ENCODE results near the gene CORO2A. TPM values are rescaled to one million over a fixed set of nuclear protein-coding genes. Genes with fewer than 3 reads are reported as not detected.

The CORO2A gene
- total RNA-seq, 2 donors from 2014 or later, result 31.2 to 45.3 TPM

- Histone ChIP-seq H3K27me3 (replicated peaks; ENCODE audit: insufficient read depth) (no peaks in the 10 kb centered on the region), H3K36me3 (no peaks in the 10 kb centered on the region), H3K4me1 (replicated peaks) (no peaks in the 10 kb centered on the region), H3K9me3 (no peaks in the 10 kb centered on the region), H3K4me3 (no peak overlapping the region), H3K27ac (no peak overlapping the region)
- intact Hi-C loops (cut with DNase I), result no loop called here
- DNase-seq (ENCODE audit: low spot score), result no peak
- 80% methylated on average over 9 of the region's 9 CpGs for WGBS
- TF ChIP-seq POLR2A (IDR thresholded peaks at IDR 0.05), result no peak
- no peak for TF ChIP-seq POLR2AphosphoS5 (IDR thresholded peaks at IDR 0.05)
- TF ChIP-seq, protein P1, sequence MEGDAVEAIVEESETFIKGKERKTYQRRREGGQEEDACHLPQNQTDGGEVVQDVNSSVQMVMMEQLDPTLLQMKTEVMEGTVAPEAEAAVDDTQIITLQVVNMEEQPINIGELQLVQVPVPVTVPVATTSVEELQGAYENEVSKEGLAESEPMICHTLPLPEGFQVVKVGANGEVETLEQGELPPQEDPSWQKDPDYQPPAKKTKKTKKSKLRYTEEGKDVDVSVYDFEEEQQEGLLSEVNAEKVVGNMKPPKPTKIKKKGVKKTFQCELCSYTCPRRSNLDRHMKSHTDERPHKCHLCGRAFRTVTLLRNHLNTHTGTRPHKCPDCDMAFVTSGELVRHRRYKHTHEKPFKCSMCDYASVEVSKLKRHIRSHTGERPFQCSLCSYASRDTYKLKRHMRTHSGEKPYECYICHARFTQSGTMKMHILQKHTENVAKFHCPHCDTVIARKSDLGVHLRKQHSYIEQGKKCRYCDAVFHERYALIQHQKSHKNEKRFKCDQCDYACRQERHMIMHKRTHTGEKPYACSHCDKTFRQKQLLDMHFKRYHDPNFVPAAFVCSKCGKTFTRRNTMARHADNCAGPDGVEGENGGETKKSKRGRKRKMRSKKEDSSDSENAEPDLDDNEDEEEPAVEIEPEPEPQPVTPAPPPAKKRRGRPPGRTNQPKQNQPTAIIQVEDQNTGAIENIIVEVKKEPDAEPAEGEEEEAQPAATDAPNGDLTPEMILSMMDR (IDR thresholded peaks at IDR 0.05), result no peak
Measured at GRCh38 chr9:98235126-98235525, 42.7 kb upstream of the CORO2A start.

DNA sequence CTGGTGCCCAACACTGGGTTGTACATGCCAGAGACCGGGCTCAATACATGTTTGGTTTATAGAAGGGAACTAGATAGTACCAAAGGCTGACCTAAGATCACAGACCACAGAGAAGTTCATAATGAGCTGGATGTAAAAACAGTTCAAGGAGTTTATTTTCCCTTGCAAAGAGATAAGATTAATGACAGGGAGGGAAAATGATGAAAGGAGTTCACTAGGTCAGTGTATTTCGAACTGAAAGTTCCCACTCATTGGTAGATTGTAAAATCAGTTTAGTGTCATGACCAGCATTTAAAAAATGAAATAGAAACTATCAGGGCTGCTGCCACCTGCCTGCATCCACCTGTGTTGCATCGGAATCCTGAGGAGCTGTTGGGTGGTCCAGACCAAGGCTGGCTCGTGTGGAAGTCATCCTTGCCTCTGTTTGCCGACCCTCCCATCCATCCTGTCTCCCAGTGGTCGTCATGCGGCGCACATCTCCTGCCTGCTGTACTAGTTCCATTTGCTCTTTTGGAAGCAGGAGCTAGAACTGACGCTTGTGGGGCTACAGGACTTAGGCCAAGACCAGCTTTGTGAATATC, 41.9 kb upstream of the CORO2A start:
- TF ChIP-seq, protein P1 (IDR thresholded peaks at IDR 0.05), result peak in 1 of 4 experiments; percentile 27
- TF ChIP-seq POLR2AphosphoS5 (IDR thresholded peaks at IDR 0.05), result no peak
- Histone ChIP-seq H3K4me1 (replicated peaks) (no peaks in the 10 kb centered on the region), H3K36me3 (no peaks in the 10 kb centered on the region), H3K9me3 (no peaks in the 10 kb centered on the region), H3K27ac (no peak overlapping the region), H3K27me3 (replicated peaks; ENCODE audit: insufficient read depth) (no peaks in the 10 kb centered on the region), H3K4me3 (no peak overlapping the region)
- no peak for DNase-seq (ENCODE audit: low spot score)
- intact Hi-C loops (cut with DNase I), result no loop called here
- 65% methylated on average over 9 of the region's 9 CpGs for WGBS

DNA sequence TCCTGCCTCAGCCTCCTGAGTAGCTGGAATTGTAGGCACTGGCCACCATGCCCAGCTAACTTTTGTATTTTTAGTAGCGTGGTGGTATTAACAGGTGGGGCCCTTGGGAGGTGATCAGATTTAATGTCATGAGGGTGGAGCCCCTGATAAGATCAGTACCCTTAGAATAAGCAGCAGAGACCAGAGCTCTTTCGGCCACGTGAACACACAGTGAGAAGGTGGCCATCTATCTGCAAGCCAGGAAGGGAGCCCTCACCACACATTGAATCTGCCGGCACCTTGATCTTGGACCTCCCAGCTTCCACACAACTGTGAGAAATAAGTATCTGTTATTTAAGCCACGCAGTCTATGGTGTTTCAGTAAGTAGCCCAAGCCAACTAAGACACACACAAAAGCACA, 40.5 kb upstream of the CORO2A start:
- no peak for TF ChIP-seq POLR2AphosphoS5 (IDR thresholded peaks at IDR 0.05)
- TF ChIP-seq, protein P1 (IDR thresholded peaks at IDR 0.05), result no peak
- no peak for TF ChIP-seq POLR2A (IDR thresholded peaks at IDR 0.05)
- Histone ChIP-seq H3K4me3 (no peak overlapping the region), H3K4me1 (replicated peaks) (no peaks in the 10 kb centered on the region), H3K36me3 (no peaks in the 10 kb centered on the region), H3K27ac (no peak overlapping the region), H3K27me3 (replicated peaks; ENCODE audit: insufficient read depth) (no peaks in the 10 kb centered on the region), H3K9me3 (no peaks in the 10 kb centered on the region)
- intact Hi-C loops (cut with DNase I), result no loop called here
- DNase-seq (ENCODE audit: low spot score), result no peak
- WGBS, result 88% methylated on average over 5 of the region's 5 CpGs

DNA sequence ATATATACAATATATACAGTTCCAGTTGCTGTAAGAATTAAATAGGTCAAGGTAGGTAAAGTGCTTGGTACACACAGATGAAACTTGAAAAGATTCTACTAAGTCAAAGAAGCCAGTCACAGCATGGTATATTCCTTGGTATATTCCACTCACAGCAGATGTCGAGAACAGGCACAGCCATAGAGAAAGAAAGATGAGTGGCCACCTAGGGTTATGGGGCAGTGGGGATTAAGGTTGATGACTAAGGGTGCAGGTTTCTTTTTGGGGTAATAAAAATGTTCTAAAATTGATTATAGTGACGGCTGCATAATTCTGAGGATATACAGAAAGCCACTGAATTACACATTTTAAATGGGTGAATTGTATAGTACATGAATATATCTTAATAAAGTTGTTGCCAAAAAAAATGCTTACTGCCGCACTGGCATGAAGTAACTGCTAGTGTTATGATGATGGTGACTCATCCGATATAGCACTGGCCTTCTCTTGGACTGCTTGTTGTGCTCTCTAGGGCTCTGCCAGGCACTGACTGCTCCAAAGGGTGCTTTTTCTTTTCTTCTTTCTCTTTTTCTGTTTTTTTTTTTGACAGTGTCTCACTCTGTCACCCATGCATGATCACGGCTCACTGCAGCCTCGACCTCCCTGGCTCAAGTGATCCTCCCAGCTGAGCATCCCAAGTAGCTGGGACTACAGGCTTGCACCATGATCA, 39.5 kb upstream of the CORO2A start:
- Histone ChIP-seq H3K27ac (no peak overlapping the region), H3K36me3 (no peaks in the 10 kb centered on the region), H3K9me3 (no peaks in the 10 kb centered on the region), H3K4me1 (replicated peaks) (no peaks in the 10 kb centered on the region), H3K27me3 (replicated peaks; ENCODE audit: insufficient read depth) (no peaks in the 10 kb centered on the region), H3K4me3 (no peak overlapping the region)
- intact Hi-C loops (cut with DNase I), result no loop called here
- TF ChIP-seq POLR2A (IDR thresholded peaks at IDR 0.05) (no peak), POLR2AphosphoS5 (IDR thresholded peaks at IDR 0.05) (no peak)
- TF ChIP-seq, protein P1 (IDR thresholded peaks at IDR 0.05), result no peak
- DNase-seq (ENCODE audit: low spot score), result no peak
- WGBS, result 82% methylated on average over 6 of the region's 6 CpGs

GRCh38 chr9:98230789-98231188, 38.4 kb upstream of the CORO2A start:
- Histone ChIP-seq H3K4me1 (replicated peaks) (no peaks in the 10 kb centered on the region), H3K27ac (peak overlapping the region in 1 of 2 donors; percentile 4), H3K27me3 (replicated peaks; ENCODE audit: insufficient read depth) (no peaks in the 10 kb centered on the region), H3K36me3 (no peaks in the 10 kb centered on the region), H3K4me3 (no peak overlapping the region), H3K9me3 (no peaks in the 10 kb centered on the region)
- no peak for DNase-seq (ENCODE audit: low spot score)
- WGBS, result 93% methylated on average over 6 of the region's 6 CpGs
- intact Hi-C loops (cut with DNase I), result no loop called here
- TF ChIP-seq POLR2A (IDR thresholded peaks at IDR 0.05) (no peak), POLR2AphosphoS5 (IDR thresholded peaks at IDR 0.05) (no peak)
- TF ChIP-seq, protein P1 (IDR thresholded peaks at IDR 0.05), result no peak

Data from prostate gland (tissue), 2 donors.